Liver (tissue), 9 donors: ENCODE data around the gene GSK3B. TPM values are rescaled to one million over a fixed set of nuclear protein-coding genes. Genes with fewer than 3 reads are reported as not detected.

Experiments
- DNase-seq: peaks from one replicate; pipeline ENCODE4 v3.0.0-alpha.2; 2017; ENCODE audit warnings: low spot score
- H3K27ac ChIP-seq, 2 donors: one replicate each; pipeline ENCODE4 v1.7.0; 2013; ENCODE audit warnings: inconsistent platforms in 2 of 2, low read length in 2 of 2, control low read depth in 1 of 2, low read depth in 1 of 2, mild to moderate bottlenecking in 1 of 2
- H3K27me3 ChIP-seq, 4 donors: one replicate each; pipeline versions ENCODE4 v1.6.1 to v1.7.0; 2013; ENCODE audit warnings: low read length in 3 of 4, inconsistent platforms in 1 of 4, mild to moderate bottlenecking in 1 of 4, moderate library complexity in 1 of 4; ENCODE audit not compliant: control insufficient read depth in 4 of 4, insufficient read depth in 4 of 4
- H3K36me3 ChIP-seq, 4 donors: one replicate each; pipeline versions ENCODE4 v1.6.1 to v1.7.0; 2013; ENCODE audit warnings: low read length in 3 of 4, mild to moderate bottlenecking in 3 of 4, low read depth in 1 of 4, moderate library complexity in 1 of 4; ENCODE audit not compliant: control insufficient read depth in 4 of 4, insufficient read depth in 3 of 4
- H3K4me1 ChIP-seq, 4 donors: one replicate each; pipeline versions ENCODE4 v1.6.1 to v1.7.0; 2013; ENCODE audit warnings: low read length in 3 of 4, mild to moderate bottlenecking in 3 of 4, moderate library complexity in 1 of 4; ENCODE audit not compliant: control insufficient read depth in 4 of 4, insufficient read depth in 4 of 4
- H3K4me3 ChIP-seq, 3 donors: one replicate each; pipeline versions ENCODE4 v1.6.1 to v1.7.0; 2013; ENCODE audit warnings: low read length in 3 of 3, control low read depth in 1 of 3, low read depth in 1 of 3, mild to moderate bottlenecking in 1 of 3
- H3K9ac ChIP-seq, 2 donors: one replicate each; pipeline ENCODE4 v1.7.0; 2013; ENCODE audit warnings: low read length in 2 of 2, mild to moderate bottlenecking in 2 of 2, moderate library complexity in 2 of 2, control low read depth in 1 of 2, low read depth in 1 of 2
- H3K9me3 ChIP-seq, 4 donors: one replicate each; pipeline versions ENCODE4 v1.6.1 to v1.7.0; 2013; ENCODE audit warnings: low read length in 3 of 4; ENCODE audit not compliant: control insufficient read depth in 4 of 4
- ATF3 ChIP-seq: IDR thresholded peaks from 2 replicates; pipeline ENCODE4 v1.6.1; 2016; ENCODE audit warnings: antibody characterized with exemption
- FOXA1 ChIP-seq: IDR thresholded peaks from 2 replicates; pipeline ENCODE4 v1.6.1; 2016; ENCODE audit warnings: antibody characterized with exemption
- REST ChIP-seq: IDR thresholded peaks from 2 replicates; pipeline ENCODE4 v1.6.1; 2016; ENCODE audit warnings: antibody characterized with exemption, mild to moderate bottlenecking
- ZBTB33 ChIP-seq: IDR thresholded peaks from 2 replicates; pipeline ENCODE4 v1.6.1; 2016; ENCODE audit warnings: antibody characterized with exemption
- WGBS: extraction: QIAGEN DNeasy Blood & Tissue Kit; methylation state at CpG from one replicate; pipeline ENCODE4 v1.1.7; 2013; 5-methylcytosine and 5-hydroxymethylcytosine counted together
- polyA plus RNA-seq, 2 donors: library from polyadenylated mRNA; stranded (reverse) in 1 of 2; unstranded in 1 of 2; fragments of 200-250 nt in 1 of 2; fragments of >200 nt in 1 of 2; fragmentation: Nextera tagmentation in 1 of 2; extraction: Ambion mirVana in 1 of 2; gene quantifications; one replicate each; pipeline versions ENCODE4 v1.2.1 to v1.2.3, GENCODE V29; 2013 to 2015
- total RNA-seq, 2 donors: library from RNA; depleted of rRNA; stranded (reverse); fragments of >200 nt; gene quantifications; one replicate each; pipeline ENCODE4 v1.2.3, GENCODE V29; 2014
- donor health status: healthy.
- donor health status: healthy.
- donor health status: healthy.
- donor health status: healthy.
- donor health status: healthy.

The GSK3B gene
- total and polyA plus RNA-seq, 4 donors: 10.5 to 20.8 (median 18.5) TPM

GRCh38 chr3:119911748-119912147 lies 182.5 kb downstream of the GSK3B start:
- DNase-seq: no peak
- Histone ChIP-seq H3K9ac (no peak overlapping the region), H3K4me3 (no peak overlapping the region), H3K27me3 (no peaks in the 10 kb centered on the region), H3K27ac (no peak overlapping the region), H3K4me1 (peaks cover 0 to 3% (median 1%) of the 10 kb centered on the region in 4 donors), H3K9me3 (no peaks in the 10 kb centered on the region), H3K36me3 (peaks cover 2 to 15% (median 7%) of the 10 kb centered on the region in 4 donors)
- WGBS: 87% methylated on average over 1 of the region's 1 CpG
- no peak for TF ChIP-seq FOXA1
- no peak for TF ChIP-seq ATF3

- no peak overlapping the region for H3K27ac ChIP-seq
- WGBS: 89% methylated on average over 3 of the region's 3 CpGs
Observed at GRCh38 chr3:119902061-119902460, 192.2 kb downstream of the GSK3B start.

More at GRCh38 chr3:119902061-119902460, 192.2 kb downstream of the GSK3B start:
- H3K9me3 ChIP-seq: no peaks in the 10 kb centered on the region
- H3K36me3 ChIP-seq: peaks cover 0 to 10% (median 5%) of the 10 kb centered on the region in 4 donors
- H3K4me3 ChIP-seq: no peak overlapping the region
- H3K4me1 ChIP-seq: no peaks in the 10 kb centered on the region
- H3K27me3 ChIP-seq: no peaks in the 10 kb centered on the region
- no peak for DNase-seq
- H3K9ac ChIP-seq: no peak overlapping the region
- TF ChIP-seq REST (no peak), ZBTB33 (no peak)
